ENCODE data around the gene TGFBR3.
A peak's percentile ranks its signal among the peaks of the same experiment; 100 is the strongest.

The TGFBR3 gene

DNA sequence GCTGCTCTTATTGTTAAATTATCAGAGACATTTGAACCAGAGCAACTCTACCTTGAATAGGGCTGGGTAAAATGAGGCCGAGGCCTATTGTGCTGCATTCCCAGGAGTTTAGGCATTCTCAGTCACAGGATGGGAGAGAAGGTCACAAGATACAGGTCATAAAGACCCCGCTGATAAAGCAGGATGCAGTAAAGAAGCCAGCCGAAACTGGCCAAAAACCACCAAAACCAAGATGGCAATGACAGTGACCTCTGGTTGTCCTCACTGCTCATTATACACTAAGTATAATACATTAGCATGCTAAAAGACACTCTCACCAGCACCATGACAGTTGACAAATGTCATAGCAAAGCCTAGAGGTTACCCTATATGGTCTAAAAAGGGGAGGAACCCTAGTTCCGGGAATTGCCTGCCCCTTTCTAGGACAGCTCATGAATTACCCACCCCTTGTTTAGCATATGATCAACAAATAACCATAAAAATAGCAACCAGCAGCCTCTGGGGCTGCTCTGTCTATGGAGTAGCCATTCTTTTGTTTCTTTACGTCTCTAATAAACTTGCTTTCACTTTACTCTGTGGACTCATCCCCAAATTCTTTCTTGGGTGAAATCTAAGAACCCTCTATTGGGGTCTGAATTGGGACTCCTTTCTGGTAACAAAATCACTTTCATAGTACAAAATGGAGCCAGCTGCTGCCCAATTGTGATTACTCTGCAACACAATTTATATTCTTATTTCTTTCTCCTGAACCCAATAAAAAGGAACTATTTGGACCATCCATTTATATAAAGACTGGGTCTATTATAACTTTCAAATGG is 179.6 kb downstream of the TGFBR3 start:
- DNase-seq = no peak

DNA sequence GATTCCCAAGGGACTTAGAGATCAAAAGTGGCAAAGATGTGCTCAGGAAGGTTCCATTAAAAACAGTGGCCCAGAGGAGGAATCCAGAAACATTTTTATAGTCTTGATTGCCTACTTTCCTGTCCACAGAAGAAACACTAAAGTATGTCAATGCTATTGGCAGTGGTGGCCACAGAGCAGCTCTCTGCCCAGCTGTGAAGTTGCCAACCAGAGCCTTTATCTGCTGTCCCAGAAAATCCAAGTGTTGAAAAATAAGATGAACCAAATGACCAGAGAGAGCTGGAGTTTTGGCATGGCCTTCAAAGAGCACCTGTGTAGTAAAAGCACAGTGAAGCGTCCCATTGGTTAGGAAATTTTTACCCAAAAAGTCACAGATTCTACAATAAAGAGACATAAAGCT is 181.2 kb downstream of the TGFBR3 start:
- DNase-seq = no peak

DNA sequence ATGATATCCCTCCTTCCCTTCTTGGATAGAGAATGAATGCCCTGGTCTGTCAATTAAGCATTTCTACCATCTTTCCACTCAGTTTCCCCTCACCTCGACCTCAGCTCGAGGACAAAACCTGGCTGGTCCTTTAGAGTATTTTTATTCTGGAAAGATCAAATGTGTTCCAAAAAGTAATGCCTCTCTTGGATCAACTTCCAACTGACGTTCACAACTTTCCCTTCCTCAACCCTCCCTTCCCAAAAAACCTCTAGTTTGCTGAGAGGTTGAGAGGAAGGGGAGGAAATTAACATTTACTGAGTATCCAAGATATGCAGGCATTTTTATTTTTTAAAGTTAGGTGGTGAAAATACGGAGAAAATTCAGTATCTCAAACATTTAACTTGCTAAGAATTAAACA is 182.9 kb downstream of the TGFBR3 start:
- DNase-seq = no peak

DNA sequence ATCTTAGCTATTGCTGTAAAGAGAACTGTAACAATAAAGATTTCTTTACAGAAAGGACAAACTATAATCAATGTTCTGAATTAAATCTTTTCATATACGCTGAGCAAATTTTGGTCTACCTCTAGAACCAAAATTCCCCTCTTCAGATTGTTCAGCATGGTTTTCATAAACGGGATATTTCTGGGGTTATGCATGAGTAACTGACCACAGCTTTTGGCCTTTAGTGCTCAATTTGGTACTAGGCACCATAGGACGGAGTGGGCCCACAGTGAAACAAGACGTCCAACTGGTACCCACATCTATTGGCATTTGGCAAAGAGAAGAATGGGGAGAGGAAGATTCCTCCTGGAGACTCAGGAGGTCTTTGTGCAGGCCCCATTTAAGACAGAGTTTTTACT is 184.5 kb downstream of the TGFBR3 start:
- DNase-seq = no peak

DNA sequence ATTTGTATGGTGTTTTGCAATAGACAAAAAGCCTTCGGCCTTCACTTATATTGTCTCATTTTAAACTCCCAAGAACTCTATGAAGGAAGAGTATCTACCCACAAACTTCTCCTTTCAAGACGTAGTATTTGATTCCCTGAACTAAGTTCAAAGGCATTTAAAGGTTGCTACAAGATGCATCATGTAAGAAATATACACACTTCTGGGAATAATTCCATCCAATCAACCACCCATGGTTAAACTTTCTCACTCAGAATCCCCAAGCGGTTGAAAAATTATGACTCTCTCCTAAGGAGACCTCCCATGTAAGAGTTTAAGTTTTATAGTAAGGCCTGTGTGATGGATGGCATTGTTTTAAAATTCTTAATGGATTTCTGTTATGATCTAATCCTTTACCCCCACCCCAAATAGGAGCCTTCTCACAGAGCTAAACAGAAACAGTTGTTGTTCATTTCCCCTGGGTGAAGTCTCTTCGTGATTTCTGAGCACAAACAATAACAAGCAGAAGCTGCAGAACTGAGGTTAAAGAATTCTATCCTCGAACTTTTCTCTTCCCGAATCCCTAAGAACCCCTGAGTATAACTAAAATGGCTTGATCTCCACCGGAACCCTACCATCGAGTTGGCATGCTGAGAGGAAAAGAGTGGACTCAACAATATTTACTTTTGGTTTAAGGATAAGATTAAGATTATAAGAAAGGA is 185.0 kb downstream of the TGFBR3 start:
- no peak for DNase-seq

DNA sequence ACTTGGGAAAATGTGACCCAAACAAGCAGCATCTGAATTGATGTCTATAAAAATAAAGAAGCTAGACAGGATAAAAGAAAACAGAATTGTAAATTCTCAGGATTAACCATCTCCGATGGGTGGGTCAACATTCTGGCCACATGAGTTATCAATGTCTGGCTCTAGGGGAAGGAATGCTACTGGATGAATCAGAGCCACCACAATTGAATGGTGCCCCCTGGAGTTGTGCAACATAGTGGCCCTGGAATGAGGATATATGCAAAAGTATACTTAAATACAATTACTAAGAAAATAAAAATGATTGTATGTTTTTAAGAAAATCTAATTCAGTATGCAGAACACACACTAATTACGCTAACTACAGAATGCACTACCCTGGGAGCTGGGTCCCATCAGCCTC is 185.6 kb downstream of the TGFBR3 start:
- no peak for DNase-seq

DNA sequence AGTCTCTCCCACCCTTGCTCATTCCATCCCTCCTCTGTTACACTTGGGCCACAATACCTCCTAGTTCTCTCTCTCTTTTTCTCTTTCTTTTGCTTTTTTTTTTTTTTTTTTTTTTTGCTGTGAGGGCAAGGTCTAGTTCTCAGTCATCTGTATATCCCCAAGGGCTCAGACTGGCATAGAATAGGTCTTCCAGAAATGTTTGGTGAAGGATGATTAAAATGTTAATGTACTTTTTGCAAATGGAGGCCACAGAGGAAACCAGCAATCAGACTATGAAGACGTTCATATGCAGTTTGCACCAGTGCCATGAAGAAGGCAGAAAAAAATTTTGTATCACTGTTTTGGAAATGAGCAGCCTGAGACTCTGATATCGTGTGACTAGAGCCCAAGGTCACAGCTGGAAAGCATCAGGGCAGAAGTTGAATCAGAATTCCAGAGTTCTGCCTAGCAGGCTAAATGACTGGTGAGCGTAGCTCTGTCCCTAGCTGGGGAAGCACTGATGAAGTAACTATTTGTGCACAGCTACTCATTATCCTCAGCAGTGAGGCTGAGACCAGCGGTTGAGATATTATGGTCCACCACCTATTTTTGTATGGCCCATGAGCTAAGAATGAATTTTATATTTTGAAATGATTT is 186.5 kb downstream of the TGFBR3 start:
- peak; percentile 47 for DNase-seq

DNA sequence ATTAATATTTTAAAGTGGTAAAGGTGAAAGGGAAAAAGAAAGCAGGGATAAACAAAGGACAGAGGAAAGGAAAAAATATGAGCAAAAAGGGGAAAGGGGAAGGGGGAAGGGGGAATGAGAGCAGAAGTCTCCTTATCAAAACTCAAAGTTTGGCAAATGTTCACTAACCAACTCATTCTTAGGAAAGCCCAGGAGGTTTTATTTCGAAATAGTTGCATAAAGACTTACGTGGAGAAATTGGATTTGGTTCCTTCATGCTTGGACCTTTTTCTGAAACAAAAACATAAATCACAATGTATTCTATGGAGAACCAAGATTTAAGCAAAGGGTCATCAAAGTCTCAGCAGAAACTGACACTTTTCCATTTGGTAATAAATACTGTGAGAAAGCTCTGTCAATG is 188.1 kb downstream of the TGFBR3 start:
- no peak for DNase-seq

DNA sequence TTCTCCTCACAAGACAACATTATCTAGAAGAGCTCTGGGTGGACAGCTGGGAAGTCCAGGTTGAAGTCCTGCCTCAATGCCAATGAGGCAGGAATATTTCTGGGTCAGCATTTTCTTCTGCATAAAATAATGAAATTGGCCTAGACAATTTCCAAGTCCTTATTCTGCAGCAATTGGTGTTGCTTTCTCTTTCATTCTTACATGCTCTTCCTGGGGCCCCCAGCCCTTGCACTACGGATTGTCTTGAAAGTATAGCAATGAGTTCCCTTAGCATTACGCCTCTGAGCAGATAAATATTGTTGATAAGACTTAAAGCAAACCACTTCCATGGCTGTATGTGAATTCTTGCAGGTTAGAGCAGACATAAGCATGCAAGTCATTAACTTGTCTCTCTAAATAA is 188.5 kb downstream of the TGFBR3 start:
- DNase-seq = peak; percentile 92

DNA sequence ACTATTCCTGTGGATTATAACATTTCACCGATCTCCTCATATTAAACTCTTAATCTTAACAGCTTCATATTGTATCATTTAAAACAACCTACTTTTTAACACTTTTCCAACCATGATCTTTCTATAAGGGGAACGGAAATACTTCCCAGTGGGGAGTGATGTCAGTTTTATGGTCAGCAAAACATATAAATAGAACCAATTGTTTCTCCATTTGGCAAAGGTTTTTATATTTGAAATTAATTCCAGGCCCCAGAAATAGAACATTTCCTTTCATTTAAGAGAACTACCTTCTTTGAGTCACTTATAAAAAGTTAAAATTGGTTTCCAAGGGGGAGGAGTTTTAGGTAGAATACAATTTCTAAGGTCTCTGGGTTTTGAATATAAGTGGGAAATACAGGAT is 189.6 kb downstream of the TGFBR3 start:
- DNase-seq = no peak

DNA sequence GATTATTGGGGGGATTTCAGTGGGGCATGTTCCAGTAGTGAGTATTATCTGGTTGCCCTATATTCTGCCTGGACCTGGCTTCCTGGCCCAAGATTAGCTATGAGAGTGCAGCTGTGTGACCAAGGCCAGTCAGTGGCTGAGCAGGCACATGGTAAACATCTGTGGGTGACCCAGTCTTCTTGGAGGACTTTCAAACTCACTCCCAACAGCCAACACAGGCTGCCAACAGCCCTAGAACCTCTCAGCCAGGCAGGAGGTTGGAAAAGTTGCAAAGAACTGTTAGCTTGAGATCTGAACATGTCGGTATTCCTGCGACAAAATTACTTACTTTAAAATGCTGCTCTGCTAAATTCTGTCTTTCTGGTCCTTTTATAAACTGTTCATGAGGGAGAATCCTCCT is 192.4 kb downstream of the TGFBR3 start:
- no peak for DNase-seq

DNA sequence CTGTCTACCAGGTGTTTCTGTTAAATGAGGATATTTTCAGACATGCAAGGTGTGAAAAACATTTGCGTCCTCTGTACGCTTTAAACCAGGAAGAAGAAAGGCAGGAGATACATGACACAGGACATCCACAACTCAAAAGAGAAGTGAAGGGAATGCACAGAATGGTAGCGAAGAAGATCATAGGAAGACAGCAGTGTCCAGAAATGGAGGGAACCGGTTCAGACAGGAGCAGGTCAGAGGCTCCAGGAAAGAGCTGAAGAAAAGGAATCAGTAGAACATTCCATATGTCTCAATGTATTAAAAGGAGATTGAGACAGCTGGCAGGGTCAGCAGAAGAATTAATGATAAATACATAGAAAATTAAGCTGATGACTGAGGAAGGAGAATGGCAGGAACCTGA is 194.4 kb downstream of the TGFBR3 start:
- no peak for DNase-seq

DNA sequence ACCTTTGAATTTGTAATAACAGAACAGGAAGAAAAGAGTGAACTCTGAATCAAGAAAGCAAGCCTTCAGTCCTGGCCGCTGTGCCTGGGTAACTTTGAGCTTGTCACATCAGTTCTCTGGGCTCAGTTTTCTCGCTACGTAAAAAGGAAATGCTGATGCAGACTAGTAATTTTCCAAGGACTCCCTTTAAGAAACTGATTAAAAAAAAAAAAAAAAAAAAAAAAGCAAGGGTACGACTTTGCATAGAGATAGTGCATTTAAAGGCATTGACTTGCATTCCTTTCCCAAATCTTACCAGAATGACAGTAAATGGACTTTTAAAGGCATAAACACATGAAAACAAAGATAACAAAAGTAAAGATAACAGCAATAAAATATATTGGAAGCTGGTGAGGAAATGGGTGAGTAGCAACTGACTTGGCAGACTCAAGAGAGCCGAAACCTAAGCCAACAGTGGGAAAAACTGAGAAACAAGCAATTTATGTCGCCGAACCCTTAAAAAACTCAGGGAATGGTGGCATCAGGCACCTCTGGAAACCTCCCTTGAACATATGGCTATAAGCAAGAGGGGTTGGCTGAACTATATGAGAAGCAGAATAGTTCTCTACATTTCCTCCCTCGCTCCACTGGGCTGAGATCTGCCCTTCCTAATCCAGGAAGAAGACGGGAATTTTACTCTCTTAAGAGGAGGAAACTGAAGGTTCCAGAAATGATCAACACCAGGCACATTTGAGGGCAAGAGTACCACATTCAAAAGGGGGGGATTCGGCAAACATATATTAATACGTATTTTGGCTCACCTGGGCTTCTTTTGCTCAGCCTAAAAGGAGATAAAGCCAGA is 196.1 kb downstream of the TGFBR3 start:
- no peak for DNase-seq

DNA sequence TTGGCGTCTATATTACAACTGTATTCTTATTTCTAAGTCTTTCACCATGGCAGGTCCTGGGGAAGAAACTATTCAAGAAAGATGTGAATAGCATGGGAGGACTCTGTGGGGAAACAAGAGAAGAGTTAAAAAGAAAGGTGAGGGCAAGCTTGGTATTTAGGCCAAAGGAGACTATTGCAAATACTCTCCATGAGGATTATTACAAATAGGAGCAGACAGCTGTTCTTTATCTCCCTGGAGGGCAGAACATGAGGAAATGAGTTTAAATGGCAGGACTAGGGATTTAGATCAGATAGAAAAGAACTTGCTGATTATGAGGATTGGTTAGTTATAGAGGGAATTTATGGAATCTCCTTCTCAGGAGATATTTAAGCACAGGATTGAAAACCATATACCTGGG is 198.5 kb downstream of the TGFBR3 start:
- no peak for DNase-seq

DNA sequence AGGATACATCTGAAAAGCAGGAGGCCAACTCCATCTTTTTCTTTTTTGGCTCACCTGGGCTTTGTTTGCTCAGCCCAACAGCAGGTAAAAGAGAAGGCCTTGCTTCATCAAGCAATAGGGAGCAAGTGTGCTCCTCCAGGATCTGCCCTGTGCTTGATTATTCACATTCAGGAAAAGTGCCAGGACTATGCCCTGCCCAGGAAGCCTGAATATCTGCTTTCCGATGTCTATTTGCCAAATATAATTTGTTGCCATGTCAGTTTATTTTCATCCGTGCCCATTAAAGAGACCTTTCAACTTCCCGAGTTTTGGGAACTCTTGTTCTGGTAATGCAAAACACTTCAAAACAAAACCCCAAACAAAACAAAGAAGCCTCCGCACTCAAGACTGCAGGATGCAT is 200.0 kb downstream of the TGFBR3 start:
- no peak for DNase-seq

DNA sequence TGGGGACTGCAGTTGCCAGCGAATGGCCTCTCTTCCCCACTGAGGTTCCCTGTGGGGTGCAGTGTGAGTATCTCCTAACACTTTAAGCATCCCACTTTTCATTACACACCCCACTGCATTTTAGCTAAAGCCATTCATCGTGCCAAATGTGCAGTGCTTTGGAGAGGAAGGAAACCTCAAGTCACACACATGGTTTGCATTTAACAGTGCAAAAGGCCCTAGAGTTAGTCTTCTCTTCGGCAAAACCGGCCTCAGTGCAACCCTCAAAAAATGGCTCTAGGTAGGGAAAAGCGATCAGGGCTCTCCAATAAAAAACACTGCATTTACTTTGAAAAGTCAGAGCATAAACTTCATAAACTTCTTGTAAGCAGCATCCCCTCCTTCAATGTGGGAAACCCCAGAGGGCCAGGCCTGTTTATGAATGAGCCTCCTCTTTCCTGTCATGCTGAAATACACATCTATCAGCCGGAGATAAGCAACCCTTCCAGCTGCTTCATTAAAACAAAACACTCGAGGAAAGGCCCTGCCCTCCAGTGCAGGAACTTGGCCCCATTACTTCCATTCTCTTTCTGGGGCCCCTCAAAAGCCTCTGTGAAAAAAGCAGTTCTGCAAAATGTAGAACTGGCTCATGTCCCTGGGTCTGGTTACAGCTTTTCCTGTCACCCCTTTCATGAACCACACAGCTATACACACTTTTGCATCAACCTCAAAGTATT is 201.3 kb downstream of the TGFBR3 start:
- DNase-seq = peak; percentile 62

DNA sequence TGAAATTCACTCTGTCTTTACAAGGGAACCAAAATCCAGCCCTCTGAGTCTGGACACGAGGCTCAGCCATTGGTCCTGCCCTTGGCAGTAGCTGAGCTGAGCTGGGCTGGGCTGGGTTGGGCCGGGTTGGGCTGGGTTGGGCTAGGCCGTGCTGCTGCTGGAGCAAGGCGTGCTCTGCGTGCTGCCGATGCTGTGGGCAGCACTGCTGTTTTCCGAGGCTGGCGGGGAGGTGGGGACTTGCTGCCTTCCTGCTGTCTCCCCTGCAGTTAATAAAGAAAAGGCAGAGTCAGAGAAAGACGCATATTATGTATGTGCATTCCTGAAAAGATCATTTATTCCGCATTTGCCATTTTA is 202.4 kb downstream of the TGFBR3 start:
- no peak for DNase-seq

DNA sequence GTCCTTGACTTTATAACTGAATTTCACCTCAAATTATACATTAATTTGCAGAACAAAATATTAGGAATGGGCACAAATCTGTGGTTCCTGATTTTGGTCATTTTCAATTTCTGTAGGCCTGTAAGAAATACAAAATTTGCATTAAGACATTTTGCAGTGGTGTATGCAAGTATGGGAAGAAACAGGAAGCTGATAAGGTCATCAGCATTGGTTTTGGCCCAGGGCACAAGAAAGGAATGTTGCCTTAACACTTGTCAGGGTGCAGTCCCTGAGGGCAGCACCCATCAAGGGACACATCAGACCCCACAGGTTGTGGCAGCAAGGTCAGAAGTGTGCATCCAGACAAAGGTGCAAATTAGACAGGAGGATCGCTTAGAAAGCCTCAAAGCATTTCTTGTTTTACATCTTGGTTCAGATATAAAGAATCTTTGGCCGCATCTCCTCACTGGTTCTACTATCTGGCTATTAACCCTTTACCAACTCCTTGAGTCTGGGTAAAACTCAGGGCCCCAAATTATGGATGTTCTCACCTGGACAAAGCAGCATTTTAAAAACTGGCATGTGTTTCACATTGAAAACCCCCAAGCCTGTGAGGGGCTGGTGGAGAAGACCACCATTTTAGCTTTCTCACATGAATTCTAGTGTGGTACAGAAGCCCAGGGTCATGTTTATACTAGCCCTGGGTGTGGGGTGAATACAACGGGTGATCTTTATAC is 202.9 kb downstream of the TGFBR3 start:
- DNase-seq = no peak

DNA sequence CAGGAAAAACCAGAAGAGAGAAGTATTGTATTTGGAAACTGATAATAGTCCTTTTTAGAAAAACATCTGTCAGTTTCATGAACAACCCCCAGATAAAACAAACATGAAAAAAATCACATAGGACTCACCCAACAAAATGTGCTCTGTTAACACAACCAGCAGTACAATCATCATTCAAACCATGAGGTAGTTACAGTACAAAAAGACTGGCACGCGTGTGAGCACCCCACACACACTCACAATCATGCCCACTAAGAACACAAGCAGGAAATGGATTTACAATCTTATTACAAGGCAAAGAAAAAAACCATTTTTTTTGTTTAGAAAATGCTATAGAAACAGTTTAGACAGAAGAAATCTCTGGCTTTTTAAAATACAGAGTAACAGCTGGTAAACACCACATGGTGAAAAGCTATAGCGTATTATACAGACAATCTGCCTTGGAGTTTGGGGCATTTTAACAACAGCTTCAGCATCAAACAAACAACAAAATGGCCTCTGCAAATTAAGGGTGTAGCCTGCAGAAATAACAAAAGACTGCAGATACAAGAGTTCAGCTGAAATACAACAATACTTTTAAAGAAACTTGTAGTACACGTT is 205.3 kb downstream of the TGFBR3 start:
- DNase-seq = peak; percentile 27

DNA sequence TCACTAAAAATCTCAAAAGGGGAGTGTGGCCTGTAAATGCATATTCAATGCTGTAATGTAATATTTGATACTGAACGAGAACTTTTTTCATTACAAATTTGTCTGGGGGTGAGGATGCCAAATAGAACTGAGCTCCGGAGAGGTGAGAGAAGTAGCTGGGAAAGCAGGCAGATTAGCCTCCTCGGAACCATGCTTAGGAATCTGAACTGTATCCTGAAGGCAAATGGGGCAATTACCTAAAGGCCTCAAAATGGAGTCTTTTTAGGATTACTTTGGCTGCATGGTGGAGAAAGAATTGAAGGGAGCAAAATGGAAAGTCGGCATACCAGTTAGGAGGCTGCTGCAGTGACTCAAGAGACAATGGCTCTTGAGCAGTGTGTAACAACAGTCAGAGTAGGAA is 206.5 kb downstream of the TGFBR3 start:
- DNase-seq = no peak

DNA sequence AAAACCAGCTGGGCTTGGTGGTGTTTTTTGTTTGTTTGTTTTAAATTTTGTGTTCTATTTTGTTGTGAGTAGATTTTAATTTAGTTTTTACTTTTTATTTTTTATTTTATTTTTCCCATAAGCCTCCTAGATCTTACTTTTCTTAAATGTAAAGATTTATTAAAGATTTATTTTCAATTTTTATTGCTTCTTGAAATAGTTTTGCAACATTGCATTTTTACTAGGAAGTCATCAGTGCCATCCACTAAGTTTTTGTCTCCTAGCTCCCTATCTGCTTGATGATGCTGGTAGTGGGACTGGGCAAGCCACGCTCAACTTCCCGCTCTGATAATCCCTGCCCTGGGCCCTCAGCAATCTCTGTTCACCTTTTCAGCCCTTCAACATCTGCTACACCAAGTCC is 209.9 kb downstream of the TGFBR3 start:
- DNase-seq = no peak

DNA sequence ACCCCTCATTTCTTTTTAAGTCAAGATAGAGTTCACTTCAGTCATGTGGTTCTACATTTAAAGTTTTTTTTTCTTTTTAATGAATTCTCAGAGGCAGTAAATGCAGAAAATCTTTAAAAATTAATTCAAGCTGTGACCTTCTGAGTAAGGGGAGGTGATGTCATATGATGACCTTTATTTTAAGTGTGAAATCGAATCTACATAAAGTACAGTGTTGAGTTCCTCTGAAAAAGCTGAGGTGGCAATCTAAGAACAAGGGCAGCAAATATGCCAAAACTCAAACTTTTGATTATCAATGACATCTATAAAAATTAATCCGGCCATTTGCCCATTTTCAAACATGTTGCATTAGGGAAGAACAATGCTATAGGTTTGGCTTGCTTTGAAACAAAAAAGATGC is 211.8 kb downstream of the TGFBR3 start:
- peak; percentile 38 for DNase-seq

Measured in activated CD4-positive, alpha-beta T cell treated with anti-CD3 and anti-CD28 coated beads, Interleukin-10, Interleukin-2, amounts not matched to agents 100 ng/mL and 50 ng/mL, durations not matched to agents 16 hours and 8 hours (primary cell).